HG03571 (cell line): ENCODE measurements around the gene RHOD.

Experiments
- ATAC-seq: cut with Tn5 transposase; IDR thresholded peaks from one replicate; pipeline ENCODE4 v1.9.1; 2021; ENCODE audit not compliant: unreplicated experiment

RHOD gene

DNA sequence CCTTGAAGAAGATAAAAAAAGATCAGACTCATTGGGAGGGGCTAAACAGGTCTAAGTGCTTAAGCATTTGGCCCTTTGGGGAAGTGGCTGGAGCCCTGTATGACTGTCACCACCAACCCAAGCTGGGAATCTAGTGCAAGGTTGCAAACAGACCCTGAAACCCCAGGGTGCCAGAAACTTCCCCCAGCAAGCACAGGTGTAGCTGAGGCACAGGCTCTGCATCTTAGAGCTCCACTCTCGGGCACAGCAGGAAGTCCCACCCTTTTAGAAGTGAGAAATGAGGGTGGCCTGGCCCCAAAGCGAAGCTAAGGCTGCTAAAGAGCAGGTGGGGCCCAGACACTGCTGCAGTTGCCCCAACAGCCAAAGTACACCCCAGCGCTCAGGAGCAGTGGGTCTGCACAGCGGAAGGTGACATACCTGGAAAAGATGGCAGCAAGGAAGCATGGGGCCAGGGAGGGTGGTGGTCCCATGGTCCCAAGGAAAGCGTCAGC, 56.6 kb downstream of the RHOD start:
- no peak for ATAC-seq

DNA sequence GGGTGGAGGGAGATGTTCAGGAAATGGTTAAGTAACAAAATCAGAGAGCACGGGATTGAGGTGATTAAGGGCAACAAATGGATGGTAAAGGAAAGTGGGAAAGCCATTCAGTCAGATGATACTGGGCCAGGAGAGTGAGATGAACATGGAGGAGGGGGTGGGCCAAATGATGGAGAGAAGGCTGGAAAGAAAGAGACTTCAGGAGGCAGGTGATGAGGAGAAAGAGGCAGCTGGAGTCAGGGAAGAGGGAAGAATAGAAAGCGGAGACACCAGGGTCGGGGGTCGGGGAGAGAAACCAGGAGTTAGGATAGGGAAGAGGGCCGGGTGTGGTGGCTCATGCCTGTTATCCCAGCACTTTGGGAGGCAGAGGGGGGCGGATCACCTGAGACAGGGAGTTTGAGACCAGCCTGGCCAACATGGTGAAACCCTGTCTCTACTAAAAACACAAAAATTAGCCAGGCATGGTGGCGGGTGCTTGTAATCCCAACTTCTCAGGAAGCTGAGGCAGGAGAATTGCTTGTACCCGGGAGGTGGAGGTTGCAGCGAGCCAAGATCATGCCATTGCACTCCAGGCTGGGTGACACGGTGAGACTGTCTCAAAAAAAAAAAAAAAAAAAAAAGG, 57.7 kb downstream of the RHOD start:
- no peak for ATAC-seq

DNA sequence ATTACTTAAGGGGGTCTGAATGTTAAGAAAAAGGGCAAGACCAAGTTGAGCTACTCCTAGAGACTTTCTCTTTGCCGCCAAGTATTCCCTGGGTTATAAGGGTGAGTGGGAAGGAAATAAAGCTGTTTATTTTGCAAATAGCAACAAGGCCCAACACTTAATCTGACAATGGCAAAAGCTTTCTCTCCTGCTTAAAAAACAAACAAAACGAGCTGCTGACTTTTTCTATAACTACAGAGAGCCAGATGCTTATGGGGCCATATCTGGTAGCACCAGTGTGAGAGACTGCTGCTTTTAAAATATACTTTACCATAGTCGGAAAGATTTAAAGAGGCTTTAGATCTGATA, 60.1 kb downstream of the RHOD start:
- ATAC-seq, result no peak

DNA sequence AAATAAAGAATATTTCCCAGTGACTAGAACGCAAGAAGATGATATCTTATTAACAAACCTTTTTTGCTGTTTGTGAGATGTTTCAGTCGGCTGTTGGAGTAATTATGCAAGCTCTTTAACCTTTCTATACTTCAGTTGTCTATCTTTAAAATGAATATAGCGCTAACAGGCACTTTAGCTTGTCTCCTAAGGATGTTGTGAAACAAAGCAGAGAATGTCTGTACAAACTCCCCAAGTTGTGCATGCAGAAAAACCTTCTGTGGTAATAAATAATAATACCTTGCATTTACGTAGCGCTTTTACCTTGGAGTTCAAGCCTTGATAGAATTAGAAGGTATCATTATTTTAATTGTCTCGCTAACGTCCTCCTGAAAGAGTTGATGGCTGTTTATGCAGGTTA, 60.5 kb downstream of the RHOD start:
- ATAC-seq, result no peak

DNA sequence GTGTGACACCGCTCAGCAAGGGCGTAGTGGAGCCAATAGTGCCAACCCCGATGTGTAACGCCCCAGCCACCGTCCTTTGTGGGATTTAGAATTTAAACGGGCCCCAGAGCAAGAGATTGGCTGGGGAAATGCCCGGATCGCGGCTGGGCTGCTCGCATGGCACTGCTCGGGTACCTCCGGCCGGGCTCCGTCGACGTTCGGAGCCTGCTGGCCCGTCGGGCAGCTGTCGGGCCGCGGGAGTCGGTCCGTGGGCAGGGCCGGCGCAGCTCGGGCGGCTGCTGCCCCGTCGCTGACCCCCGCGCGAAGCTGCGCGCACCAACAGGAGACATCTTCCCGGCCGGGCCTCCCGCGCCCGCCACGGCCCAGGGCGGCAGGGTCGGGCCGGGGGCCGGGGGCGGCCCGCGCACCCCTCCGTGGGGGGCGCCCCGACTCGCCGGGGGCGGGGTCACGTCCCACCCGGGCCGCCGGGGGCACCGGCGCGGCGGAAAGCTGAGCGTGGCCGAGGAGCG, 61.1 kb downstream of the RHOD start:
- ATAC-seq, result no peak

DNA sequence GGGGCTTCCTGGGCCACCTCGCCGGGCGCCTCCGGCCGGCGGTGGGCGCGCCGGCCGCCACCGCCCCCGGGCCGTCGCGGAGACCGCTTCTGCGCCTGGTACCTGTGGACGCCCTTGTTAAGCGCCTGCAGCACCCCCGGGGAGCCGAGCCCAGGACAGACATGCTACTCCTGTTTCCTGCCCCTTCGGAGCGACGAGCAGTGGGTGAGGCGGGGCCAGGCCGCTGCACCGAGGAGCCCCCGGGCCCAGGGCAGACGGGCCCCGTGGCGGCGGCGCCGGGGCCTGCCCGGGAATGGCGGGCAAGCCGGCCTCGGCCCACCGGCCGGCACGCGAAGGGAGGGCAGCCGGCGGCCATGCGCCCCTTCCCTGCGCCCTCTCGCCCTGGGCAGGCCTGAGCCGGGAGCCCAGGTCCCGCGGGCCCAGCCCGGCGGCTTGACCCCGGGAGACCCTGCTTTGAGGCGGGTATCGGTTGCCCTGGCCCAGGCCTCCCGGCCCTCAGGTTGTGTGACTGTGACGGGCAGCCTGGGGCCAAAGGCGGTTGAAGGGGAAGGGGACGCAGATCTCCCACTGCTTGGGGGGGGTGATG, 61.6 kb downstream of the RHOD start:
- peak; percentile 6 for ATAC-seq

DNA sequence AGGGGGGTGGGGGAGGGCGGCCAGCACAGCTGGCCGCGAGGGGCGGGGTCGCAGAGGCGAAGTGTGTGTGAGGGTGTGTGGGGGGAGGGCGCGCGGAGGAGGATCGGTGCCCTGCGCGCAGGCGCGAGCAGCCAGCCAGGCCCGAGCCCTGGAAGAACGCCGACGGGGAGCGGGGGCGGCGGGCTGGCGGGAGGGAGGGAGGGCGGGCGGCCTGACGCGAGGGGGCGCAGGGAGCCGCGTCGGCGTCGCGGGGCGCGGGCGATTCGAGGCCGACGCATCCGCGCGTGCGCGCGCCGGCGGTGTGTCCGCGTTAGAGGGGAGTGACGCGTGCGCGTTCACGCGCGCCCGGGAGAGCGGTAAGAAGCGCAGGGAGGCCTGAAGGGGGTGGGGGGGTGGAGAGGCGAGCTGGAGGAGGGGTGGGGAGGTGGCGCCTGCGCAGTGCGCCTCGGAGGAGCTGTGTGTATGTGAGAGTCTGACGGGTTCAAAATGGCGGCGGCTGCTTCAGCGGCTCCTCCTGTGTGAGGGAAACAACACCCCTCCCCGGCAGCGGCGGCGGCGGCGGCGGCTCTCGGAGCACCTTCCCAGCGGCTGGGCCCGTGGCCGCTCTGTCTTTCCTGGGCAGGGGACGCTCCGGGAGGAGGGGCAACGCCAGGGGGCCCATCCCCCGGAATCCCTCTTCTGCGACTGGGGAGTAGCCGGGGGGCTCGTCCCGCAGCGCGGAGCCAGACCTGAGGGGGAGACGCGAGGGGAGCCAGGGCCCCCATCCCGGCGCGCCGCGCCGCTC, 62.3 kb downstream of the RHOD start, which contains the start of gene KDM2A:
KDM2A (plus strand) TSS at position 463 of the 784 bp plus-strand sequence. CDS start 2,054 bp downstream, outside the sequence.
- ATAC-seq, result peak; percentile 58

DNA sequence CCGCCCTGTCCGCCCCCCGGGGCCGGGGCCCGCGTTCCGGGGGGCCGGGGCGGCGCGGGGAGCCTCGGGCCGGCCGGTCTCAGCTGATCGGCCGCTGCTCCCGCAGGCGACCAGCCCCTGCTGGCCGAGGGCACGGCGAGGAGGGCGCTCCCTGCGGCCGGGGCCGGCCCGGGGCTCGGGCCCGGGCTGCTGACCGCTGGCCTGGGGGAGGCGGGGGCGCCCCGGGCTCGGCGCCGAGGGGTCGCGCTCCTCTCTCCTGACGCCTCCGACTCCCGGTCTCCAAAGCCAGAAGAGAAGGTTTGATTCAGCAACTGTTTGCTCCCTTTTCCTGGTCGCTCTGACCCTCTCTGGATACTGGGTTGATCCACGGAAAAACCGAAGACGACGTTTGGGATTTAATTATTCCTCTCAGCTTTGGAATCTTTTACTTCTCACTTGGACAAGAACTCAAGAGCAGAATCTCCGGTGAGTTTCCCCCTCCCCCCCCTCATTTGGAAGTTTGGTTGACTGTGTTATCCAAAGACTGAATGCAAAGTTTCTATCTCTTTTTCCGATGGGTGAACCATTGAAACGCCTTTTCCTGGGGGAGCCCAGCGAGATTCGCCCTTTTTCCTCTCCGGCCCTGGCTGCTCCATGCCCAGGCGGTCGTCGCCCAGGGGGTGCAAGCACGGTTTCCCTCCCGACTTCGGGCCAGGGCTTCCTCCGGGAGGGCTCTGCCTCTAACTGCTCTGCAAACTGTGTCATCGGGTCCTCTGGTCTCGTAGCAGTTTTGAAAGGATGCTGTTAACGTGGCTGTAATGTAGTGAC, 63.1 kb downstream of the RHOD start:
- peak; percentile 14 for ATAC-seq

DNA sequence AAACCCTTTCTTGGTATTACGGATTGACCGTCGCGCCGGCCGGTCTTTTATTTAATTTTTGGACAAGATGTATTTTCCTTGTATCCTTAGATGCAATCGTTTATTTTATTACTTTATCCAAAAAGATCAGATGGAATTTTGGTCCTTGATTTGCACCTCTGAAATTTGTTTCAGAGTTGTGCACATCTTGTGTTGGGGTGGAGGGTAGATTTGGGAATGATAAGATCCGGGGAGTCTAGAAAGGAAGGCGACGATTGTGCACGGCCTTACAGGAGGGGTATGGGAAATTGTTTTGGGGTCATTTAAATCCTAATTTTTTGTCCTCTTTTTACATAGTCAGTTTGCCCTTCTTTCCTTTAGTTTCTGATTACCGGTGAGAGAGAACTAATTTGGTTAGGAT, 63.8 kb downstream of the RHOD start:
- no peak for ATAC-seq

DNA sequence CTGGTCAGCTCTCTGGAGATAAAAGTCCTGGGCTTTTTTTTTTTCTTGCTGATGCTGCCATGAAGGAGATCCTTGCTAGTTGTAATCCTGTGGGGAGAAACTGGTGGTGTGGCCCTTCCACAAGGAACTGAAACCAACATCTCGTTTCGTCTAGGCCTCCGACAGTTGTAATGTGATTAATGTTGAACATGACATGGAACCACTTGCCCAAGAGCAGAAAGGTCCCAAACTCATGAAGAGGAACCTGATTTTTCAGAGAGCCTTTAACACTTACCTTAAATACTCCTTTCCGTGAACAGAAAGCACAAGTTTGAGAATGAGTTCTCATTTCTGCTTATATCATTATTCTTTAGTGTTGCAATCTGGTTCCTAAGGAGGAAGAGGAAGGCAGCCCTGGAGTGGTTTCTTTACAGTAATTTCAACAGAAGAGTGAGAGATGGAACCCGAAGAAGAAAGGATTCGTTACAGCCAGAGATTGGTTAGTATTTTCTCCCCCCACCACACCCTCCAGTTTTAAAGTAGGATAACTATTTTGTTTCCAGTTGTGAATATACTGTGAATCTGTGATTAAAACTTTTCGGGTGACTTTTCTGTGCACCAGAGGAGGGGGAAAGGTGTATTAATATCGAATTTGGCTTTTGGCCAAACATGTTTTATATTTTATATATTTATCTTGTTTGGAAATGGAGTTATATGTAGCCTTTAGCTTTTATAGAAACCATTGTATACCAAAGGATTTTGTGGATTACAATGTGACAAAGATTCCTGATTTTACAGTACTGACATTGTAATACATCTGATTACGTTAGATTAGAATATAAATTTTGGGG, 64.4 kb downstream of the RHOD start:
- no peak for ATAC-seq
